ENCODE measurements around the gene OR7C2. TPM values are rescaled to one million over a fixed set of nuclear protein-coding genes. Genes with fewer than 3 reads are reported as not detected.

Gene OR7C2
- total RNA-seq, 1 donor from 2014 or later, result not detected

- no peak for DNase-seq (ENCODE audit: extremely low read depth, low read depth, low spot score)
Observed at GRCh38 chr19:14978161-14978776, 37.0 kb downstream of the OR7C2 start.

DNA sequence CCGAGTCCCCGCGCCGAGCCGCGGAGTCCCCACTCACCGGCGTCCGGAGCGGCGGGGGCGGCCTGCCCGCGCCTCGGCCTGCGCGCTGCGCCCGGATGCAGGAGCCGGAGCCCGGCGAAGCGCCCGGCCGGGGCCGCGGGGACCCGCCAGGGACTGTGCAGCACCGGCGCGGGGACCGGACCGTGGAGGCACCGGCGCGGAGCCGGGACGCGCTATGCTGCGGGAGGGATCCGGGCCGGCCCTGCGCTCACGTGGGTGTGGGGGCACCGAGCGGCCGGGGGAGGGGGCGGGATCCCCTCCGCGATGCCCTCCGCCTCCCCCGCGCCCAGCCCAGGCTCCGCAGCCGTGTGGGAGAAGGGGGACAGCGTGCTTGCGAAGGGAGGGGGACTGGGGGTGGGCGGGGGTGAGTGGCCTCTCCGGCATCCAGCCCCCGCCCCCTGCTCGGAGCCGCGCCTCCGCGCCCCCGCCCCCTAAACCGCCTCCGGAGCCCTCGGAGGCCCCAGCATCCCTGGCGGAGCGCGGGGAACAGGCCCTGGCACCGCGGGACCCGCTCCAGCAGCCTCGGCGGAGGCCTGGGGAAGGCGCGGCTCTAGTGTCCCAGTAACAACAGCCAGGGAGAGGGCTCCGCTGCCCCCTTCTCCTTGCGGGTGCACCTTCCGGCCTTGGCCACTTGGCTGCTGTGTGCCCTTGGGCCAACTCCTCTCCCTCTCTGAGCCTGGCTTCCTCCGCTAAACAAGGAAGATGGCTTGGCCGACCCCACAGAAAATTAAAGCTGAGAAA, 38.4 kb downstream of the OR7C2 start, which contains the start of gene SLC1A6:
Gene SLC1A6 (minus strand): TSS at position 389 of the 780 bp plus-strand sequence. CDS start 6,954 bp downstream, outside the sequence.
- no peak for DNase-seq (ENCODE audit: extremely low read depth, low read depth, low spot score)

GRCh38 chr19:14985133-14985532, 43.8 kb downstream of the OR7C2 start:
- no peak for DNase-seq (ENCODE audit: extremely low read depth, low read depth, low spot score)

Other genes starting within 250 kb of the OR7C2 start
- 0.06 and 0.10 TPM in 2 replicates for gene ADGRE2, start 162.9 kb upstream of the OR7C2 start, total RNA-seq
- gene OR7A5, start 106.3 kb upstream of the OR7C2 start, total RNA-seq, result not detected in 2 replicates
- gene OR7C1, start 106.3 kb upstream of the OR7C2 start, total RNA-seq, result not detected in 2 replicates
- gene OR7A10, start 92.6 kb upstream of the OR7C2 start, total RNA-seq, result not detected in 2 replicates
- gene OR7A17, start 55.4 kb upstream of the OR7C2 start, total RNA-seq, result not detected in 2 replicates
- gene SLC1A6, start 38.4 kb downstream of the OR7C2 start, total RNA-seq, result not detected in 2 replicates
- gene CASP14, start 108.0 kb downstream of the OR7C2 start, total RNA-seq, result not detected in 2 replicates
- gene OR1I1, start 140.7 kb downstream of the OR7C2 start, total RNA-seq, result not detected in 2 replicates
- gene SYDE1, start 165.9 kb downstream of the OR7C2 start, total RNA-seq, result 39.4 and 54.2 TPM in 2 replicates